Osteocyte (in vitro differentiated cells): ENCODE data around the gene PITX1. TPM values are rescaled to one million over a fixed set of nuclear protein-coding genes. Genes with fewer than 3 reads are reported as not detected.

Experiments
- DNase-seq: peaks from one replicate; pipeline ENCODE4 v3.0.0; 2021; ENCODE audit warnings: mixed read lengths; ENCODE audit not compliant: unreplicated experiment; ENCODE audit errors: extremely low spot score
- H3K27ac Mint-ChIP-seq: one replicate; pipeline ENCODE4 v1.8.0; 2021; ENCODE audit warnings: mild to moderate bottlenecking, mixed read lengths; ENCODE audit not compliant: unreplicated experiment
- H3K27me3 Mint-ChIP-seq: one replicate; pipeline ENCODE4 v1.8.0; 2021; ENCODE audit warnings: mixed read lengths; ENCODE audit not compliant: unreplicated experiment
- H3K36me3 Mint-ChIP-seq: one replicate; pipeline ENCODE4 v1.8.0; 2021; ENCODE audit warnings: mixed read lengths; ENCODE audit not compliant: unreplicated experiment
- H3K4me1 Mint-ChIP-seq: one replicate; pipeline ENCODE4 v1.8.0; 2021; ENCODE audit warnings: mixed read lengths; ENCODE audit not compliant: unreplicated experiment
- H3K4me3 Mint-ChIP-seq: one replicate; pipeline ENCODE4 v1.8.0; 2021; ENCODE audit warnings: mild to moderate bottlenecking, moderate library complexity, mixed read lengths; ENCODE audit not compliant: unreplicated experiment
- H3K9me3 Mint-ChIP-seq: one replicate; pipeline ENCODE4 v1.8.0; 2021; ENCODE audit warnings: mixed read lengths; ENCODE audit not compliant: unreplicated experiment
- CTCF ChIP-seq: fragments of 200-600 bp; sonication (generic); IDR thresholded peaks from 2 replicates; pipeline ENCODE4 v1.5.0; 2021; ENCODE audit warnings: antibody characterized with exemption, mild to moderate bottlenecking, moderate library complexity
- total RNA-seq: library from RNA; stranded (reverse); gene quantifications from 2 replicates; pipeline ENCODE4 v1.2.1, GENCODE V29; 2021

Gene PITX1
- total RNA-seq, 1 donor from 2014 or later, result 0.13 TPM

- DNase-seq, result no peak
- Mint-ChIP-seq H3K4me3 (no peak overlapping the region), H3K9me3 (no peaks in the 10 kb centered on the region), H3K27me3 (peaks cover 52% of the 10 kb centered on the region), H3K36me3 (no peaks in the 10 kb centered on the region), H3K27ac (no peak overlapping the region), H3K4me1 (no peaks in the 10 kb centered on the region)
- no peak for TF ChIP-seq CTCF
Observed at GRCh38 chr5:135057233-135057632, 23.2 kb upstream of the PITX1 start.

GRCh38 chr5:135056316-135057030 lies 22.4 kb upstream of the PITX1 start:
- H3K4me3 Mint-ChIP-seq, result no peak overlapping the region
- no peaks in the 10 kb centered on the region for H3K4me1 Mint-ChIP-seq
- H3K27me3 Mint-ChIP-seq, result peaks cover 57% of the 10 kb centered on the region
- DNase-seq, result no peak
- H3K36me3 Mint-ChIP-seq, result no peaks in the 10 kb centered on the region
- TF ChIP-seq CTCF, result no peak
- H3K9me3 Mint-ChIP-seq, result no peaks in the 10 kb centered on the region
- no peak overlapping the region for H3K27ac Mint-ChIP-seq

- Mint-ChIP-seq H3K4me1 (no peaks in the 10 kb centered on the region), H3K27ac (no peak overlapping the region), H3K27me3 (peaks cover 67% of the 10 kb centered on the region), H3K4me3 (no peak overlapping the region), H3K9me3 (no peaks in the 10 kb centered on the region), H3K36me3 (no peaks in the 10 kb centered on the region)
- TF ChIP-seq CTCF, result no peak
- no peak for DNase-seq
Observed at GRCh38 chr5:135055396-135055795, 21.4 kb upstream of the PITX1 start.

GRCh38 chr5:135054546-135054945 lies 20.5 kb upstream of the PITX1 start:
- no peak for DNase-seq
- no peaks in the 10 kb centered on the region for H3K4me1 Mint-ChIP-seq
- no peak for TF ChIP-seq CTCF
- H3K9me3 Mint-ChIP-seq, result no peaks in the 10 kb centered on the region
- H3K27me3 Mint-ChIP-seq, result peaks cover 72% of the 10 kb centered on the region
- H3K36me3 Mint-ChIP-seq, result no peaks in the 10 kb centered on the region
- no peak overlapping the region for H3K4me3 Mint-ChIP-seq
- H3K27ac Mint-ChIP-seq, result no peak overlapping the region

- Mint-ChIP-seq H3K4me3 (no peak overlapping the region), H3K27ac (no peak overlapping the region), H3K27me3 (peaks cover 78% of the 10 kb centered on the region), H3K36me3 (no peaks in the 10 kb centered on the region), H3K9me3 (no peaks in the 10 kb centered on the region), H3K4me1 (no peaks in the 10 kb centered on the region)
- no peak for DNase-seq
- TF ChIP-seq CTCF, result no peak
Observed at GRCh38 chr5:135053989-135054388, 20.0 kb upstream of the PITX1 start.
